NCI-H1105 treated with DMSO at 0.1 percent for 48 hours (cell line): ENCODE results near the gene HAO1.
A peak's percentile ranks its signal among the peaks of the same experiment; 100 is the strongest.
"Not testable (repeated sequence)": the region's sequence is repeated elsewhere in the genome, so short reads cannot be mapped to it uniquely, and the experiment has no call there.

Experiments
- DNase-seq: peaks from one replicate; lab custom pipeline; 2025; lab: John Stamatoyannopoulos, UW

Gene HAO1

GRCh38 chr20:7940341-7940740 is at the start of gene HAO1:
Gene HAO1, minus strand, starts transcription at chr20:7940458. Its CDS starts 36 bp downstream, at chr20:7940422.
- no peak for DNase-seq

GRCh38 chr20:7989379-7989778 is 49.1 kb upstream of the HAO1 start:
- peak; percentile 37 for DNase-seq

- no peak for DNase-seq
Measured at GRCh38 chr20:7985916-7986315, 45.7 kb upstream of the HAO1 start.

GRCh38 chr20:7984192-7984591 is 43.9 kb upstream of the HAO1 start:
- DNase-seq, result no peak

- DNase-seq, result no peak
Measured at GRCh38 chr20:7981374-7981773, 41.1 kb upstream of the HAO1 start.

GRCh38 chr20:7980332-7981046 is 40.2 kb upstream of the HAO1 start:
- peak; percentile 5 for DNase-seq

GRCh38 chr20:7977709-7978108 is 37.5 kb upstream of the HAO1 start:
- no peak for DNase-seq

- DNase-seq, result no peak
Measured at GRCh38 chr20:7975851-7976414, 35.7 kb upstream of the HAO1 start.

GRCh38 chr20:7974785-7975435 is 34.7 kb upstream of the HAO1 start:
- no peak for DNase-seq

GRCh38 chr20:7971536-7972280 is 31.4 kb upstream of the HAO1 start:
- no peak for DNase-seq

- DNase-seq, result no peak
Measured at GRCh38 chr20:7967199-7967844, 27.1 kb upstream of the HAO1 start.

GRCh38 chr20:7966176-7966575 is 25.9 kb upstream of the HAO1 start:
- peak; percentile 70 for DNase-seq

- peak; percentile 94 for DNase-seq
Measured at GRCh38 chr20:7959484-7959883, 19.2 kb upstream of the HAO1 start.

GRCh38 chr20:7956561-7956960 is 16.3 kb upstream of the HAO1 start:
- DNase-seq, result not testable (repeated sequence)

GRCh38 chr20:7950387-7950786 is 10.1 kb upstream of the HAO1 start:
- no peak for DNase-seq

GRCh38 chr20:7943891-7944290 is 3.6 kb upstream of the HAO1 start:
- DNase-seq, result no peak

- DNase-seq, result no peak
Measured at GRCh38 chr20:7939663-7940062, 595 bp downstream of the HAO1 start.

GRCh38 chr20:7938058-7938457 is 2.2 kb downstream of the HAO1 start:
- no peak for DNase-seq

GRCh38 chr20:7937328-7937727 is 2.9 kb downstream of the HAO1 start:
- no peak for DNase-seq

- DNase-seq, result no peak
Measured at GRCh38 chr20:7935027-7935551, 5.2 kb downstream of the HAO1 start.

- DNase-seq, result no peak
Measured at GRCh38 chr20:7933346-7933745, 6.9 kb downstream of the HAO1 start.

- no peak for DNase-seq
Measured at GRCh38 chr20:7930343-7930742, 9.9 kb downstream of the HAO1 start.
